HEK293T (cell line): Measurements from ENCODE around the gene PCK1.

Experiments used
- ARNT ChIP-seq: fragments of 450-650 bp; IDR thresholded peaks from 2 replicates; pipeline ENCODE4 v1.6.1; 2017; ENCODE audit warnings: mild to moderate bottlenecking
- BHLHE40 ChIP-seq: fragments of 450-650 bp; IDR thresholded peaks from 2 replicates; pipeline ENCODE4 v1.6.1; 2016; ENCODE audit warnings: mild to moderate bottlenecking, moderate library complexity, borderline replicate concordance
- ELF4 ChIP-seq: fragments of 450-650 bp; IDR thresholded peaks from 2 replicates; pipeline ENCODE4 v1.6.1; 2017; ENCODE audit warnings: antibody characterized with exemption
- FOXA1 ChIP-seq: fragments of 450-650 bp; IDR thresholded peaks from 2 replicates; pipeline ENCODE4 v1.6.1; 2016; ENCODE audit warnings: mild to moderate bottlenecking
- FOXK2 ChIP-seq: fragments of 450-650 bp; IDR thresholded peaks from 2 replicates; pipeline ENCODE4 v1.6.1; 2016; ENCODE audit warnings: mild to moderate bottlenecking
- L3MBTL2 ChIP-seq: fragments of 450-650 bp; conservative IDR thresholded peaks from 2 replicates; pipeline ENCODE4 v1.6.1; 2016; ENCODE audit warnings: mild to moderate bottlenecking
- LEF1 ChIP-seq: fragments of 450-650 bp; IDR thresholded peaks from 2 replicates; pipeline ENCODE4 v1.6.1; 2017; ENCODE audit warnings: mild to moderate bottlenecking, borderline replicate concordance
- PKNOX1 ChIP-seq: fragments of 450-650 bp; IDR thresholded peaks from 2 replicates; pipeline ENCODE4 v1.6.1; 2016
- SP1 ChIP-seq: fragments of 450-650 bp; IDR thresholded peaks from 2 replicates; pipeline ENCODE4 v1.6.1; 2017
- SUZ12 ChIP-seq: fragments of 450-650 bp; IDR thresholded peaks from 2 replicates; pipeline ENCODE4 v1.6.1; 2016; ENCODE audit warnings: mild to moderate bottlenecking
- TARDBP ChIP-seq: fragments of 450-650 bp; IDR thresholded peaks from 2 replicates; pipeline ENCODE4 v1.6.1; 2016
- ZNF384 ChIP-seq: fragments of 450-650 bp; IDR thresholded peaks from 2 replicates; pipeline ENCODE4 v1.6.1; 2016

GRCh38 chr20:57557926-57558613 is 2.8 kb upstream of the PCK1 start:
- TF ChIP-seq SP1 (no peak), L3MBTL2 (no peak), ARNT (no peak), FOXA1 (no peak), ELF4 (no peak), FOXK2 (no peak), ZNF384 (no peak), LEF1 (no peak), SUZ12 (no peak), PKNOX1 (no peak), TARDBP (no peak), BHLHE40 (no peak)
